ENCODE results near the gene KIF2C.

DNA sequence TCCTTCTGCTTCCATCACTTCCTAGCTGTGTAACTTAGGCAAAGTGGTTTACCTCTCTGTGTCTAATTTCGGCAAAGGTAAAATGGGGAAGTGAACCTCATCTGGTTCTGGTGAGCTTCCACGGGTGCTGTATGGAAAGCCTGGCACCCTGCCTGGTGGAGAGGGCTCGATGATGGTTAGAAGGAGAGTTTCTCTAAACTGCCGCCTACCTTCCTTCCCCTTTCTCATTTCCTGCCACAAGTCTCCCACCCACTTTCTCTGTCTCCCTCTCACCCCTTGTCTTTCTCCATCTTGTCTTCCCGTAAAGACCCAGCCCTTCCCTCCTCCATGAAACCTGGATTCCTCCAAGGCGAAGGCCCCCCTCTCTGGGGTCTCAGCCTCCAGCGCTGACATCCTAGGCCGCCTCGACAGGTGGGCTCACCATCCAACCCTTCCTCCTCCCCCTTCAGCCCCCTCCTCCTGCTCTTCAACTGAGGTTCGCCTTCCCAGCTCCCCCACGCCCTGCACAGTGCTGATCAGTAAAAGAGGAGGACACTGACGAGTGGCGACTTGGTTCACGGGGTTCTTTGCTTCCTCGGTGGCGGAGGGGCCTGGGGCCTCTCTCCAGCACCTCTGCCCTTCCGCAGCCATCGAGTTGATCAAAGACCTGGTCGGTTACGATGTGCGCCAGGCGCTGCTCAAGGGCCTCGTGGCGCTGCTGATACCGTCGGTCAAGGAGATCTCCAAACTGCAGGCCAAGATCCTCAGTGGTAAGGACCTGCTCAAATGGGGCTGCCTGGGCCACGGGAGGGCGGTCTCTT lies 15.9 kb upstream of the KIF2C start:
- TF ChIP-seq, protein P1, sequence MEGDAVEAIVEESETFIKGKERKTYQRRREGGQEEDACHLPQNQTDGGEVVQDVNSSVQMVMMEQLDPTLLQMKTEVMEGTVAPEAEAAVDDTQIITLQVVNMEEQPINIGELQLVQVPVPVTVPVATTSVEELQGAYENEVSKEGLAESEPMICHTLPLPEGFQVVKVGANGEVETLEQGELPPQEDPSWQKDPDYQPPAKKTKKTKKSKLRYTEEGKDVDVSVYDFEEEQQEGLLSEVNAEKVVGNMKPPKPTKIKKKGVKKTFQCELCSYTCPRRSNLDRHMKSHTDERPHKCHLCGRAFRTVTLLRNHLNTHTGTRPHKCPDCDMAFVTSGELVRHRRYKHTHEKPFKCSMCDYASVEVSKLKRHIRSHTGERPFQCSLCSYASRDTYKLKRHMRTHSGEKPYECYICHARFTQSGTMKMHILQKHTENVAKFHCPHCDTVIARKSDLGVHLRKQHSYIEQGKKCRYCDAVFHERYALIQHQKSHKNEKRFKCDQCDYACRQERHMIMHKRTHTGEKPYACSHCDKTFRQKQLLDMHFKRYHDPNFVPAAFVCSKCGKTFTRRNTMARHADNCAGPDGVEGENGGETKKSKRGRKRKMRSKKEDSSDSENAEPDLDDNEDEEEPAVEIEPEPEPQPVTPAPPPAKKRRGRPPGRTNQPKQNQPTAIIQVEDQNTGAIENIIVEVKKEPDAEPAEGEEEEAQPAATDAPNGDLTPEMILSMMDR (conservative IDR thresholded peaks at IDR 0.05; ENCODE audit: low read length): no peak
- TF ChIP-seq EZH2phosphoT487 (IDR thresholded peaks at IDR 0.05; ENCODE audit: borderline replicate concordance, low read depth, low read length): no peak

All from OCI-LY7 (cell line).